ENCODE data around the gene GLS.
"Not testable (repeated sequence)": the region's sequence is repeated elsewhere in the genome, so short reads cannot be mapped to it uniquely, and the experiment has no call there.

The GLS gene

GRCh38 chr2:190932514-190932913 lies 51.9 kb downstream of the GLS start:
- no peak for DNase-seq (ENCODE audit: low read depth)

DNA sequence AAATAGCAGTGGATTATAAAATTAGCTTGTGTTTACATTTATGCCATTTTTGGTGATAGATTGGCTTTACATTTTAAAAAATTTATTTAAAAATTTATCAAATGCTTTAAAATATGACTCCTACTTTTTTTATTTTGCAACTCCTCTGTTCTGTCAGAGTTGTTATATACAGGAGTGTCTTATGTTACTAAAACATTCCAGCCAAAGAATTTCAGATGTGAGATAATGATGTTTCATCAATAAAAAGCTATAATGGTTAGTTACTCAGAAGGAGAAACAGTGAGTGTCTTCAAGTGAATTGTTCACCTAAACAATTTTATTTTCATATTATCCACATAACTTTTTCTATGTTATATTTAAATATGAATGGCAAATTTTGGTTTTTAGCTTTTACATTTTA lies 52.7 kb downstream of the GLS start:
- DNase-seq (ENCODE audit: low read depth), result no peak

- no peak for DNase-seq (ENCODE audit: low read depth)
These were observed 54.4 kb downstream of the GLS start for GRCh38 chr2:190935054-190935453.

- DNase-seq (ENCODE audit: low read depth), result no peak
These were observed 58.2 kb downstream of the GLS start for GRCh38 chr2:190938771-190939335.

- DNase-seq (ENCODE audit: low read depth), result no peak
These were observed 59.8 kb downstream of the GLS start for GRCh38 chr2:190940454-190940853.

GRCh38 chr2:190941571-190941970 lies 61.0 kb downstream of the GLS start:
- DNase-seq (ENCODE audit: low read depth), result no peak

- no peak for DNase-seq (ENCODE audit: low read depth)
These were observed 62.1 kb downstream of the GLS start for GRCh38 chr2:190942697-190943096.

GRCh38 chr2:190943706-190944105 lies 63.1 kb downstream of the GLS start:
- DNase-seq (ENCODE audit: low read depth), result no peak

GRCh38 chr2:190947141-190947540 lies 66.5 kb downstream of the GLS start:
- no peak for DNase-seq (ENCODE audit: low read depth)

DNA sequence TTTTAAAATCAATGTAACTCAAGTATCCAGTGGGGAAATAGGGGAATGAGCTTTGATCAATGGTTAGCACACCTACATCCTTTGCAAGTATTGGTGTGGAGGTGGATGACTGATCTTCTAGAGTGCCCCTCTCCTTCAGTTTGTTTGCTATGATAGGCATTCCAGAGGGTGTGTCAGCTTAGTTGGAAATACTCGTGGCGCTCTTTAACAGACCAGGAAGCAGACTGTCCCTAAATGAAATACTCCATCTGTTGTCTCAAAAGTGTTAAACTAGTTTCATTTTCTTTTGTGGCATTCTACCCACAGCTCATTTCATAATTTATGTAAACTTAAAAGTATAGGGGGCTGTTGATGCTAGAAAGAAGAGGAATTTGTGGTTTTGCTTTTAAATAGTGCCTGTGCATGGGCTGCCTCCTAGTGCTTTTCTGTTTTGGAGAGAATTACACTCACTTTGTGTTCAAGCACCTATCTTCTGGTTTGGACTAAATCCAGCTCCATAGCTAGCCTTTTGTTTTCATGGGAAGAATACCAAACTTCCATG lies 67.2 kb downstream of the GLS start:
- no peak for DNase-seq (ENCODE audit: low read depth)

DNA sequence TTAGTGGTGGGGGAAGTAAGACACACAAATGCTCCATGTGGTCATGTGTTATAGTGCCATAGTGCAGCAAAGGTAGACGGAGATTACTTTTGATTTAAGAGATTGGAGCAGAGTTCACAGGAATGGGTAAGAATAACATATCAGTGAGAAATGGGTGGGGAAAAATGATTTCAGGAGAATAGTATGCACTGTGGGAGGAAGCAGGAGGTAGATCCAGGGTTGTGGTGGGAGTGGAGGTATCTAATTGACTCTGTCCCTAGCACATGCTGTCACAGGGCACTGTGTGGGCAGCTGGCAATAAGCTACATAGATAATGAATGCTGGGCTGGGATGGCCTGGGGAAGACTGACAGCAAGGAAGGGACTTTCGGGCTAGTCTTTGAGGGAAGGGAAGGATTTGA lies 68.0 kb downstream of the GLS start:
- no peak for DNase-seq (ENCODE audit: low read depth)

- DNase-seq (ENCODE audit: low read depth), result no peak
These were observed 70.0 kb downstream of the GLS start for GRCh38 chr2:190950566-190950991.

GRCh38 chr2:190953257-190953656 lies 72.6 kb downstream of the GLS start:
- DNase-seq (ENCODE audit: low read depth), result no peak

- no peak for DNase-seq (ENCODE audit: low read depth)
These were observed 79.5 kb downstream of the GLS start for GRCh38 chr2:190959911-190960788.

DNA sequence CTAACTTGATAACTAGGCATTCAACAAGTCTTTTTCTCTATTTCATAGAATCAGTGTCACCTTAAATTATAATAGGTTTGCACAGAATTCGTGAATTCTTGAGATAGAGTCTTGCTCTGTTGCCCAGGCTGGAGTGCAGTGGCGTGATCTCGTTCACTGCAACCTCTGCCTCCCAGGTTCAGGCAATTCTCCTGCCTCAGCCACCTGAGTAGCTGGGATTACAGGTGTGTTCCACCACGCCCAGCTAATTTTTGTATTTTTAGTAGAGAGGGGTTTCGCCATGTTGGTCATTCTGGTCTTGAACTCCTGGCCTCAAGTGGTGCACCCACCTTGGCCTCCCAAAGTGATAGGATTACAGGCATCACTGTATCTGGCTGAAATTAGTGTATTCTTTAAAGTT lies 80.5 kb downstream of the GLS start:
- DNase-seq (ENCODE audit: low read depth), result not testable (repeated sequence)

- no peak for DNase-seq (ENCODE audit: low read depth)
These were observed 81.4 kb downstream of the GLS start for GRCh38 chr2:190961918-190962487.

DNA sequence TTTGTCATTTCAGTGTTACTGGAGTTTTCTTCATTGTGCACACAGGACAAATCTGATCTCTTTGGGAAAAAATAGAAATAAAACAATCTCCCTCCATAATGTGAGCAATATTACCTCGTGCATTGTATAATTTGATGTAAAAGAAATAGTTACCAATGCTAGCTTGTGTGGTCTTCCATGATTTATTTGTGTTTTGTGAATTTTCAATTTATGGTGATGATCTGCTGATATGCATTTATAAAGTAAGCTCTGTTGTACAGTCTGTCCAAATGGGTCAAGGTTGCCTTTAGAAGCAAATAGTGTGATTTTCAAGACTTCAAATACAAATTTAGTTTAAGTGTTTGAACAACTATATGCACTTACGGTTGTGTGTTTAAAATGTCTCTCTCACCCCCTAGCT lies 82.5 kb downstream of the GLS start:
- no peak for DNase-seq (ENCODE audit: low read depth)

GRCh38 chr2:190964170-190964795 lies 83.7 kb downstream of the GLS start:
- no peak for DNase-seq (ENCODE audit: low read depth)

GRCh38 chr2:190965580-190966222 lies 85.1 kb downstream of the GLS start:
- no peak for DNase-seq (ENCODE audit: low read depth)

- no peak for DNase-seq (ENCODE audit: low read depth)
These were observed 87.9 kb downstream of the GLS start for GRCh38 chr2:190968522-190968921.

- DNase-seq (ENCODE audit: low read depth), result no peak
These were observed 89.5 kb downstream of the GLS start for GRCh38 chr2:190970160-190970559.

- no peak for DNase-seq (ENCODE audit: low read depth)
These were observed 90.4 kb downstream of the GLS start for GRCh38 chr2:190970873-190971506.

Measured in GM04503 (cell line).